Measurements from ENCODE around the gene NR1D1. TPM values are rescaled to one million over a fixed set of nuclear protein-coding genes. Genes with fewer than 3 reads are reported as not detected.

NR1D1 gene
- total RNA-seq, 4 donors from 2014 or later, result 62.1 to 184 (median 96.0) TPM

GRCh38 chr17:40060887-40061608, 39.3 kb downstream of the NR1D1 start:
- DNase-seq (ENCODE audit: low spot score in 2 of 2), result no peak
- no peak for TF ChIP-seq POLR2AphosphoS5 (IDR thresholded peaks at IDR 0.05)
- TF ChIP-seq EP300 (IDR thresholded peaks at IDR 0.05), result no peak
- no peak for TF ChIP-seq CTCF (IDR thresholded peaks at IDR 0.05)
- no peak for TF ChIP-seq POLR2A (IDR thresholded peaks at IDR 0.05)
- Histone ChIP-seq H3K27me3 (no peaks in the 10 kb centered on the region), H3K4me1 (peaks cover 58% of the 10 kb centered on the region), H3K36me3 (no peaks in the 10 kb centered on the region), H3K27ac (no peak overlapping the region), H3K9me3 (no peaks in the 10 kb centered on the region), H3K4me3 (no peak overlapping the region)
- WGBS, result 70% methylated on average over 11 of the region's 11 CpGs

GRCh38 chr17:40059729-40060475, 40.5 kb downstream of the NR1D1 start:
- H3K27me3 ChIP-seq, result no peaks in the 10 kb centered on the region
- no peak for TF ChIP-seq EP300 (IDR thresholded peaks at IDR 0.05)
- no peak for TF ChIP-seq CTCF (IDR thresholded peaks at IDR 0.05)
- no peak for TF ChIP-seq POLR2AphosphoS5 (IDR thresholded peaks at IDR 0.05)
- TF ChIP-seq POLR2A (IDR thresholded peaks at IDR 0.05), result no peak
- WGBS, result 66% methylated on average over 8 of the region's 8 CpGs
- peaks cover 48% of the 10 kb centered on the region for H3K4me1 ChIP-seq
- DNase-seq (ENCODE audit: low spot score in 2 of 2), result no peak
- H3K36me3 ChIP-seq, result no peaks in the 10 kb centered on the region
- H3K4me3 ChIP-seq, result no peak overlapping the region
- no peaks in the 10 kb centered on the region for H3K9me3 ChIP-seq
- peak overlapping the region; percentile 52 for H3K27ac ChIP-seq

GRCh38 chr17:40058865-40059264, 41.5 kb downstream of the NR1D1 start:
- H3K27ac ChIP-seq, result peak overlapping the region; percentile 54
- DNase-seq (ENCODE audit: low spot score in 2 of 2), result no peak
- H3K36me3 ChIP-seq, result no peaks in the 10 kb centered on the region
- H3K27me3 ChIP-seq, result no peaks in the 10 kb centered on the region
- TF ChIP-seq CTCF (IDR thresholded peaks at IDR 0.05) (no peak), POLR2A (IDR thresholded peaks at IDR 0.05) (no peak), POLR2AphosphoS5 (IDR thresholded peaks at IDR 0.05) (no peak), EP300 (IDR thresholded peaks at IDR 0.05) (no peak)
- H3K4me3 ChIP-seq, result no peak overlapping the region
- WGBS, result 100% methylated on average over 1 of the region's 1 CpG
- peaks cover 43% of the 10 kb centered on the region for H3K4me1 ChIP-seq
- H3K9me3 ChIP-seq, result no peaks in the 10 kb centered on the region

- Histone ChIP-seq H3K4me1 (peaks cover 45% of the 10 kb centered on the region), H3K36me3 (no peaks in the 10 kb centered on the region), H3K27ac (peak overlapping the region; percentile 54), H3K4me3 (no peak overlapping the region), H3K9me3 (no peaks in the 10 kb centered on the region), H3K27me3 (no peaks in the 10 kb centered on the region)
- 24% methylated on average over 8 of the region's 8 CpGs for WGBS
- TF ChIP-seq POLR2A (IDR thresholded peaks at IDR 0.05) (no peak), EP300 (IDR thresholded peaks at IDR 0.05) (no peak), POLR2AphosphoS5 (IDR thresholded peaks at IDR 0.05) (no peak), CTCF (IDR thresholded peaks at IDR 0.05) (no peak)
- DNase-seq (ENCODE audit: low spot score in 2 of 2), result no peak
Observed at GRCh38 chr17:40058186-40058784, 42.1 kb downstream of the NR1D1 start.

All from suprapubic skin (tissue), 4 donors.